Esophagus muscularis mucosa (tissue), 4 donors: Measurements from ENCODE around the gene TNNT2.

ENCODE experiments used
- CTCF ChIP-seq, 3 experiments: fragments of 200-600 bp in 2 of 3; fragments of 450-650 bp in 1 of 3; sonication (generic) in 2 of 3; IDR thresholded peaks; one replicate each; pipeline ENCODE4 v1.5.1; 2017 to 2019; ENCODE audit warnings: antibody characterized with exemption in 3 of 3, mild to moderate bottlenecking in 2 of 3, moderate library complexity in 1 of 3
- EP300 ChIP-seq: sonication (generic); formaldehyde crosslinking; IDR thresholded peaks from one replicate; pipeline ENCODE4 v1.6.1; 2017; ENCODE audit warnings: antibody characterized with exemption
- POLR2AphosphoS5 ChIP-seq, 2 donors: sonication (generic); formaldehyde crosslinking; IDR thresholded peaks; one replicate each; pipeline ENCODE4 v1.6.1; 2017; ENCODE audit warnings: antibody characterized with exemption in 2 of 2

GRCh38 chr1:201312298-201312697, 65.2 kb downstream of the TNNT2 start:
- no peak for TF ChIP-seq CTCF (IDR thresholded peaks at IDR 0.05)
- TF ChIP-seq EP300, result no peak
- TF ChIP-seq POLR2AphosphoS5 (IDR thresholded peaks at IDR 0.05), result no peak
